PC-3 (cell line): ENCODE results near the gene DOC2B.

ENCODE experiments used
- EZH2phosphoT487 ChIP-seq: fragments of 300-600 bp; sonication (generic); IDR thresholded peaks from 2 replicates; pipeline ENCODE4 v1.6.1; 2018; ENCODE audit warnings: mild to moderate bottlenecking, antibody characterized with exemption, low read length, borderline replicate concordance
- TF ChIP-seq, protein P1 (sequence below): fragments of 300-600 bp; sonication (generic); conservative IDR thresholded peaks from 2 replicates; pipeline ENCODE4 v1.5.1; 2017; ENCODE audit warnings: antibody characterized with exemption, low read depth, mild to moderate bottlenecking, low read length

GRCh38 chr17:157901-158300, 23.5 kb downstream of the DOC2B start:
- TF ChIP-seq, protein P1, sequence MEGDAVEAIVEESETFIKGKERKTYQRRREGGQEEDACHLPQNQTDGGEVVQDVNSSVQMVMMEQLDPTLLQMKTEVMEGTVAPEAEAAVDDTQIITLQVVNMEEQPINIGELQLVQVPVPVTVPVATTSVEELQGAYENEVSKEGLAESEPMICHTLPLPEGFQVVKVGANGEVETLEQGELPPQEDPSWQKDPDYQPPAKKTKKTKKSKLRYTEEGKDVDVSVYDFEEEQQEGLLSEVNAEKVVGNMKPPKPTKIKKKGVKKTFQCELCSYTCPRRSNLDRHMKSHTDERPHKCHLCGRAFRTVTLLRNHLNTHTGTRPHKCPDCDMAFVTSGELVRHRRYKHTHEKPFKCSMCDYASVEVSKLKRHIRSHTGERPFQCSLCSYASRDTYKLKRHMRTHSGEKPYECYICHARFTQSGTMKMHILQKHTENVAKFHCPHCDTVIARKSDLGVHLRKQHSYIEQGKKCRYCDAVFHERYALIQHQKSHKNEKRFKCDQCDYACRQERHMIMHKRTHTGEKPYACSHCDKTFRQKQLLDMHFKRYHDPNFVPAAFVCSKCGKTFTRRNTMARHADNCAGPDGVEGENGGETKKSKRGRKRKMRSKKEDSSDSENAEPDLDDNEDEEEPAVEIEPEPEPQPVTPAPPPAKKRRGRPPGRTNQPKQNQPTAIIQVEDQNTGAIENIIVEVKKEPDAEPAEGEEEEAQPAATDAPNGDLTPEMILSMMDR: no peak
- no peak for TF ChIP-seq EZH2phosphoT487
